Mammary epithelial cell (primary cell): ENCODE data around the gene TMX2.

Experiments
- EZH2 ChIP-seq: IDR thresholded peaks from 2 replicates; pipeline ENCODE4 v1.6.1; 2012; ENCODE audit warnings: low read length, inconsistent platforms, borderline replicate concordance
- TF ChIP-seq, protein P1 (sequence below), 2 donors: IDR thresholded peaks in 1 of 2; conservative IDR thresholded peaks in 1 of 2; 2 replicates each; pipeline ENCODE4 v1.5.1; 2011 to 2012; ENCODE audit warnings: inconsistent platforms in 2 of 2, low read length in 2 of 2, mild to moderate bottlenecking in 2 of 2, control low read depth in 1 of 2, low read depth in 1 of 2; ENCODE audit not compliant: insufficient read depth in 1 of 2; ENCODE audit errors: extremely low read depth in 1 of 2

DNA sequence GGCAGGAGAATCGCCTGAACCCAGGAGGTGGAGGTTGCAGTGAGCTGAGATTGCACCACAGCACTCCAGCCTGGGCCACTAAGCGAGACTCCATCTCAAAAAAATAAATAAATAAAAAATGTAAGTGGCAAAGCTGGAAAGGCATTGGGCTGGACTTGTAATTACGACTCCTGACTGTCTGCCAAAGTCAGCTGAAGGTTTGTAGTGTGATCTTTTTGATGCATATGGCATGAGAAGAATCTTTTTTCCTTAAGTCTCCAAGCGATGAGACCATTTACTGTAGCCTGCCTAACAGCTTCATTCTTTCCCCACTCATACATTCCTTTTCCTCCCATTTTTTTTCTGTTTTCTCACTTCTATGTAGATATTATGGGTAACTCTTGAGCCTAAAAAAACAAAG is 74.0 kb downstream of the TMX2 start:
- TF ChIP-seq EZH2, result no peak
- TF ChIP-seq, protein P1, sequence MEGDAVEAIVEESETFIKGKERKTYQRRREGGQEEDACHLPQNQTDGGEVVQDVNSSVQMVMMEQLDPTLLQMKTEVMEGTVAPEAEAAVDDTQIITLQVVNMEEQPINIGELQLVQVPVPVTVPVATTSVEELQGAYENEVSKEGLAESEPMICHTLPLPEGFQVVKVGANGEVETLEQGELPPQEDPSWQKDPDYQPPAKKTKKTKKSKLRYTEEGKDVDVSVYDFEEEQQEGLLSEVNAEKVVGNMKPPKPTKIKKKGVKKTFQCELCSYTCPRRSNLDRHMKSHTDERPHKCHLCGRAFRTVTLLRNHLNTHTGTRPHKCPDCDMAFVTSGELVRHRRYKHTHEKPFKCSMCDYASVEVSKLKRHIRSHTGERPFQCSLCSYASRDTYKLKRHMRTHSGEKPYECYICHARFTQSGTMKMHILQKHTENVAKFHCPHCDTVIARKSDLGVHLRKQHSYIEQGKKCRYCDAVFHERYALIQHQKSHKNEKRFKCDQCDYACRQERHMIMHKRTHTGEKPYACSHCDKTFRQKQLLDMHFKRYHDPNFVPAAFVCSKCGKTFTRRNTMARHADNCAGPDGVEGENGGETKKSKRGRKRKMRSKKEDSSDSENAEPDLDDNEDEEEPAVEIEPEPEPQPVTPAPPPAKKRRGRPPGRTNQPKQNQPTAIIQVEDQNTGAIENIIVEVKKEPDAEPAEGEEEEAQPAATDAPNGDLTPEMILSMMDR (conservative IDR thresholded peaks at IDR 0.05 in 1 of 2, IDR thresholded peaks at IDR 0.05 in 1 of 2; ENCODE audit: extremely low read depth in 1 of 2, insufficient read depth in 1 of 2, low read depth in 1 of 2, low read length in 2 of 2), result no peak
